K562 treated with DMSO at 1 percent for 24 hours (cell line): ENCODE data around the gene RPS10. TPM values are rescaled to one million over a fixed set of nuclear protein-coding genes. Genes with fewer than 3 reads are reported as not detected.

Source experiments
- total RNA-seq: library from RNA; unstranded; fragments of 300-600 nt; gene quantifications from 2 replicates; pipeline ENCODE4 v1.2.3, GENCODE V29; 2022; ENCODE audit warnings: low read depth; ENCODE audit not compliant: insufficient read depth

RPS10 gene
- total RNA-seq: 6,565 and 6,740 TPM in 2 replicates

GRCh38 chr6:34425498-34426410 is at the start of gene RPS10:
RPS10 (minus strand) TSS chr6:34426069; CDS start chr6:34425221, 848 bp downstream.

DNA sequence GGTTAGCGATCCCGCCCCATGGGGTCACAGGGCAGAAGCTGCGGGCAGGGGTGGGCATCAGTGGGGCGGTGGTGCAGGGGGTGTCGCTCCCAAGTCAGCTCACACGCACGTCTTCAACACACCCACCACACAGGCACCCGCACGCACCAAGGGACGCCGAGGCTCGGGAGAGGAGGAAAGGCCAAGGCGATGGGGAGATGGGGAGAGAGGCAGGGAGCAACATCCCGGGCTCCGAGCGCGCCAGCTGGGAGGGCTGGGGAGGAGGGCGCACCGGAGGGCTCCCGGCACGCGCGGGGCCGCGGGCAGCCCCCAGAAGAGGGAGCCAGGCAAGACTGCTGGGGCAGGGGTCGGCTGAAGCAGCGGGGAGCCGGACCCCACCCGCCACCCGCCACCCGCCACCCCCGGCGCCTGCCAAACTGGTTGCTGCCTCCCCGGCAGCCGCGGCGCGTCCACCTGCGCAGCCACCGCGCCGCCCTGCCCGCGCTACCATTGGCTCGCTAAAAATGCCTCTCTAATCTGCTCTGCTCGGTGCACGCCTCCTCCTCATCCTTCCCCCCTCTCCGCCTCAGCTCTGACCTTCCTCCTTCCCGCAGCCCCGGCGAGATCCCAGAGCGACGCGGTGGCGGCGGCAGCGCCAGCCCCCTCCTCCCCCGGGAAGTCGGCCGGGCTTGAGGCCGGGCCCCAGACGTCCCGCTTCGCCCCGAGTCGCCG is 39.8 kb upstream of the RPS10 start, which contains the start of gene PACSIN1:
Gene PACSIN1 (plus strand): TSS at position 546 of the 711 bp plus-strand sequence. CDS start 60,230 bp downstream, outside the sequence.

DNA sequence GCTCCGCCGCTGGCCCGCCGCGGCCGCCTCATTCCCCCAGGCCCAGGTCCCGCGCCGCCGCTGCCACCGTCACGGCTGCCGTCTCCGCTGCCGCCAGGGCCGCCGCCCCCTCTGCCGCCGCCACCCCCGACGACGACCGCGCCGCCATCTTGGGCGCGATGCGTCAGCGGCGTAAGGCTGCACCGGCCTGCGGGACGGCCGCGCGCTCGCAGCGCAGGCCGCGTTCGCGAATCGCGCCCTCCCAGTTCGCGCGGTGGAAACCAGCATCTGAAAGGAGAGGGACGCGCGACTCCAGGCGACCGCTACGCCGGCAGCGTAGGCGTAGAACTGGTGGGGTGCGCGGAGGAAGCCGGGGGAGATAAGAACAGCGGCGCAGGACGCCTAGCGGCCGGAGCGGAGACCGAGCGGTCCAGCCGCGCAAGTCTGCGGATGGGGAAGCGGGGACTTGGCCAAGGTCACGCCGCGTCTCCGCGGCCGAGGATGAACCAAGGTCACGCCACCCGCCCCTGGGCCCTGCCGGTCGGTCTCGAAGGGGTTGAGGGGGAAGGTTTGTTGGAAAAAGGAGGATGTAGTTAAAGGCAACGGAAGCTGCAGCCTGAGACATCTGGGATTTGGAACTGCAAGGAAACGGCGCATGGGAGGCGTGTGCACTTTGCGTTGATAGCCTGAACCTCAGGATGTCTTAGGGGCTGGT is 33.2 kb downstream of the RPS10 start, which contains the start of gene NUDT3:
Gene NUDT3 (minus strand): TSS at position 173 of the 694 bp plus-strand sequence. CDS start 307 bp downstream, outside the sequence.

Other genes starting within 250 kb of the RPS10 start
- 1,580 and 1,712 TPM in 2 replicates for gene HMGA1, start 189.2 kb downstream of the RPS10 start, total RNA-seq
- gene SMIM29, start 177.1 kb downstream of the RPS10 start, total RNA-seq: 187 and 196 TPM in 2 replicates
- 13.5 and 13.9 TPM in 2 replicates for gene NUDT3, start 33.4 kb downstream of the RPS10 start, total RNA-seq
- gene PACSIN1, start 40.0 kb upstream of the RPS10 start, total RNA-seq: 1.3 and 1.4 TPM in 2 replicates
- 0.80 TPM in 1 of 2 replicates, not detected in the other for gene SPDEF, start 130.3 kb upstream of the RPS10 start, total RNA-seq